ENCODE data around the gene MAZ.
A peak's percentile ranks its signal among the peaks of the same experiment; 100 is the strongest.
"Not testable (repeated sequence)": the region's sequence is repeated elsewhere in the genome, so short reads cannot be mapped to it uniquely, and the experiment has no call there.

The MAZ gene

GRCh38 chr16:29806099-29806579 is at the start of gene MAZ:
Gene MAZ (plus strand): TSS chr16:29806529. CDS start chr16:29806702, 173 bp downstream.
- TF ChIP-seq CTCF (IDR thresholded peaks at IDR 0.05; ENCODE audit: low read depth, low read length) = no peak
- H3K4me3 ChIP-seq (ENCODE audit: low read depth, low read length) = peak within 1 kb of the TSS; percentile 74

- no peak for TF ChIP-seq CTCF (IDR thresholded peaks at IDR 0.05; ENCODE audit: low read depth, low read length)
- H3K4me3 ChIP-seq (ENCODE audit: low read depth, low read length) = no peak overlapping the region
These were observed 49.7 kb upstream of the MAZ start for GRCh38 chr16:29756654-29757053.

GRCh38 chr16:29757086-29757485 is 49.2 kb upstream of the MAZ start:
- H3K4me3 ChIP-seq (ENCODE audit: low read depth, low read length) = not testable (repeated sequence)

GRCh38 chr16:29757950-29758466 is 48.3 kb upstream of the MAZ start:
- no peak overlapping the region for H3K4me3 ChIP-seq (ENCODE audit: low read depth, low read length)
- no peak for TF ChIP-seq CTCF (IDR thresholded peaks at IDR 0.05; ENCODE audit: low read depth, low read length)

- TF ChIP-seq CTCF (IDR thresholded peaks at IDR 0.05; ENCODE audit: low read depth, low read length) = no peak
- H3K4me3 ChIP-seq (ENCODE audit: low read depth, low read length) = no peak overlapping the region
These were observed 45.6 kb upstream of the MAZ start for GRCh38 chr16:29760567-29761279.

GRCh38 chr16:29761280-29761651 is 45.1 kb upstream of the MAZ start:
- H3K4me3 ChIP-seq (ENCODE audit: low read depth, low read length) = not testable (repeated sequence)

- TF ChIP-seq CTCF (IDR thresholded peaks at IDR 0.05; ENCODE audit: low read depth, low read length) = no peak
- H3K4me3 ChIP-seq (ENCODE audit: low read depth, low read length) = no peak overlapping the region
These were observed 44.4 kb upstream of the MAZ start for GRCh38 chr16:29761882-29762281.

- no peak overlapping the region for H3K4me3 ChIP-seq (ENCODE audit: low read depth, low read length)
- no peak for TF ChIP-seq CTCF (IDR thresholded peaks at IDR 0.05; ENCODE audit: low read depth, low read length)
These were observed 43.0 kb upstream of the MAZ start for GRCh38 chr16:29763326-29763725.

Measured in WI38 (cell line).